NCI-H69 (cell line): Measurements from ENCODE around the gene DISP3.
"Not testable (repeated sequence)": the region's sequence is repeated elsewhere in the genome, so short reads cannot be mapped to it uniquely, and the experiment has no call there.

Experiments
- DNase-seq: peaks from one replicate; lab custom pipeline; 2025; lab: John Stamatoyannopoulos, UW

DISP3 gene

GRCh38 chr1:11578004-11578403 lies 99.0 kb downstream of the DISP3 start:
- DNase-seq = peak; percentile 43

GRCh38 chr1:11579506-11579905 lies 100.6 kb downstream of the DISP3 start:
- DNase-seq = no peak

GRCh38 chr1:11580049-11580448 lies 101.1 kb downstream of the DISP3 start:
- DNase-seq = not testable (repeated sequence)

- DNase-seq = peak; percentile 32
These were observed 102.6 kb downstream of the DISP3 start for GRCh38 chr1:11581445-11581991.

GRCh38 chr1:11585389-11585788 lies 106.4 kb downstream of the DISP3 start:
- DNase-seq = no peak
